ENCODE data around the gene THEMIS.

- TF ChIP-seq CTCF (IDR thresholded peaks at IDR 0.05; ENCODE audit: poor library complexity) = no peak
- TF ChIP-seq EZH2phosphoT487 (IDR thresholded peaks at IDR 0.05; ENCODE audit: low read depth, severe bottlenecking, unreplicated experiment) = no peak
- TF ChIP-seq EZH2 (IDR thresholded peaks at IDR 0.05; ENCODE audit: borderline replicate concordance) = no peak
Observed at GRCh38 chr6:127732927-127733326, 167.9 kb downstream of the THEMIS start.

Measured in hepatocyte (in vitro differentiated cells).